Colonic mucosa (tissue), 4 donors: ENCODE data around the gene SSTR3. TPM values are rescaled to one million over a fixed set of nuclear protein-coding genes. Genes with fewer than 3 reads are reported as not detected.

Experiments
- DNase-seq: peaks from one replicate; pipeline ENCODE4 v3.0.0-alpha.2; 2020
- H3K27ac ChIP-seq: fragments of 200-600 bp; one replicate; pipeline ENCODE4 v1.8.0; 2021
- H3K27me3 ChIP-seq: fragments of 200-600 bp; one replicate; pipeline ENCODE4 v1.8.0; 2021
- H3K36me3 ChIP-seq: fragments of 200-600 bp; one replicate; pipeline ENCODE4 v1.8.0; 2021
- H3K4me1 ChIP-seq: fragments of 200-600 bp; one replicate; pipeline ENCODE4 v1.8.0; 2021; ENCODE audit warnings: mild to moderate bottlenecking
- H3K4me3 ChIP-seq: fragments of 200-600 bp; one replicate; pipeline ENCODE4 v1.8.0; 2021
- H3K9ac ChIP-seq, 2 donors: one replicate each; pipeline ENCODE4 v1.7.0; 2013; ENCODE audit warnings: control low read depth in 2 of 2, low read depth in 2 of 2, low read length in 2 of 2
- H3K9me3 ChIP-seq: fragments of 200-600 bp; one replicate; pipeline ENCODE4 v1.8.0; 2021
- intact Hi-C: fragments of 100-400 bp; cut with DNase I; formaldehyde crosslinking; loops from one replicate; pipeline ENCODE4 v1.14.1; 2022
- total RNA-seq, 2 donors: library from RNA; stranded (reverse); fragmentation: NEBNext Ultra II Directional in 1 of 2; extraction: Animal tissue kit (Norgen Biotek cat#: 25700) in 1 of 2; gene quantifications; one replicate each; pipeline ENCODE4 v1.2.1, GENCODE V29; 2021
- TF ChIP-seq, protein P1 (sequence below): fragments of 200-600 bp; IDR thresholded peaks from one replicate; pipeline ENCODE4 v1.8.0; 2022; ENCODE audit warnings: antibody characterized with exemption, mild to moderate bottlenecking
- donor health status: healthy.
- donor health status: DM: no; HTN: no; CAD: no.
- donor health status: DM: no; HTN: no; CAD: no.

The SSTR3 gene
- total RNA-seq, 2 donors from 2014 or later: 0.12 TPM; not detected in 1

GRCh38 chr22:37240240-37240940, 28.1 kb upstream of the SSTR3 start:
- TF ChIP-seq, protein P1, sequence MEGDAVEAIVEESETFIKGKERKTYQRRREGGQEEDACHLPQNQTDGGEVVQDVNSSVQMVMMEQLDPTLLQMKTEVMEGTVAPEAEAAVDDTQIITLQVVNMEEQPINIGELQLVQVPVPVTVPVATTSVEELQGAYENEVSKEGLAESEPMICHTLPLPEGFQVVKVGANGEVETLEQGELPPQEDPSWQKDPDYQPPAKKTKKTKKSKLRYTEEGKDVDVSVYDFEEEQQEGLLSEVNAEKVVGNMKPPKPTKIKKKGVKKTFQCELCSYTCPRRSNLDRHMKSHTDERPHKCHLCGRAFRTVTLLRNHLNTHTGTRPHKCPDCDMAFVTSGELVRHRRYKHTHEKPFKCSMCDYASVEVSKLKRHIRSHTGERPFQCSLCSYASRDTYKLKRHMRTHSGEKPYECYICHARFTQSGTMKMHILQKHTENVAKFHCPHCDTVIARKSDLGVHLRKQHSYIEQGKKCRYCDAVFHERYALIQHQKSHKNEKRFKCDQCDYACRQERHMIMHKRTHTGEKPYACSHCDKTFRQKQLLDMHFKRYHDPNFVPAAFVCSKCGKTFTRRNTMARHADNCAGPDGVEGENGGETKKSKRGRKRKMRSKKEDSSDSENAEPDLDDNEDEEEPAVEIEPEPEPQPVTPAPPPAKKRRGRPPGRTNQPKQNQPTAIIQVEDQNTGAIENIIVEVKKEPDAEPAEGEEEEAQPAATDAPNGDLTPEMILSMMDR: no peak
- no peak overlapping the region for H3K27ac ChIP-seq

GRCh38 chr22:37239336-37240239, 27.3 kb upstream of the SSTR3 start:
- intact Hi-C loops: no loop called here
- Histone ChIP-seq H3K4me1 (no peaks in the 10 kb centered on the region), H3K27ac (no peak overlapping the region), H3K9me3 (no peaks in the 10 kb centered on the region), H3K4me3 (no peak overlapping the region), H3K36me3 (no peaks in the 10 kb centered on the region), H3K27me3 (no peaks in the 10 kb centered on the region), H3K9ac (no peak overlapping the region)
- TF ChIP-seq, protein P1: no peak
- no peak for DNase-seq

More at GRCh38 chr22:37240240-37240940, 28.1 kb upstream of the SSTR3 start:
- H3K9ac ChIP-seq: peak overlapping the region in 1 of 2 donors; percentile 12
- H3K4me1 ChIP-seq: no peaks in the 10 kb centered on the region
- H3K27me3 ChIP-seq: no peaks in the 10 kb centered on the region
- intact Hi-C loops: no loop called here
- no peak overlapping the region for H3K4me3 ChIP-seq
- no peaks in the 10 kb centered on the region for H3K9me3 ChIP-seq
- no peak for DNase-seq
- H3K36me3 ChIP-seq: no peaks in the 10 kb centered on the region

DNA sequence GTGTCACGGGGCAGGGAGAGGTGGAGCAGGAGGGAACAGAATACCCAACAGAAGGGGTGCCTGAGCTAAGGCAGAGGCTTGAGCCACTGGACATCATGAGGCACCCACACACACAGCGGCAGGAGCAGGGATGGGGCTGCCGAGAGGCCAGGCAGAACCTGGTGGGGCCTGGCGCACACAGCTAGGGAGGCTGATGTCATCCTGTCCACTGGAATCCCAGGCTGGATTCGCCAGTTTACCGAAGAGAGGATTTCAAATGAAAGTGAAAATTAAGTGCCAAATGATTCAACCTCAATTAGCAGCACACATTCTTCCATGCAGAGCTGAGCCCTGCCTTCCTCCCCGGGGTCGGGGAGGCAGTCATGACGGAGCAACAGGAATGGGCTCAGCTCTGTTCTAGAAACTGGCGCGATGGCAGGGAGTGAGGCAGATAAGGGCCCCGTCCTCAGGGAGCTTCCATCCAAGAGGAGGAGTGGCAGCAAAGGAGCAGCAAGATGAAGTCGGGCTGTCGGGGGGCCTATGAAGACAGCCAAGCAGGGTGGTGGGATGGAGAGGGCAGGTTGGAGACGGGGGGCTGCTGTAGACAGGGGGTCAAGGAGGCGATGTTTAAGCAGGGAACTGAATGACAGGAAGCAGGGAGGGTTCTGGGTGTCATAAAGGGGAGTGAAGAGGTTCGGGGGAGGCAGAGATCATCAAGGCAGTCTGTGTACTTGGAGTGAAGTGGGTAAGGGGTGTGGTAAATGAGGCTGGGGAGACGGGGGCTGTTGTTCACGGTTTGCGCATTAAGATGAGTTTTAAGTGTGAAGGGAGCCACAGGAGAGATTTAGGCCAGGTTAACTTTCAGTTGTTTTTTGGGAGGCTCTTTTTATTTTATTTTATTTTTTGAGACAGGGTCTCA, 25.3 kb upstream of the SSTR3 start:
- no peak overlapping the region for H3K9ac ChIP-seq
- no peaks in the 10 kb centered on the region for H3K4me1 ChIP-seq
- TF ChIP-seq, protein P1: no peak
- H3K36me3 ChIP-seq: no peaks in the 10 kb centered on the region
- DNase-seq: no peak
- intact Hi-C loops: no loop called here
- no peak overlapping the region for H3K4me3 ChIP-seq
- no peak overlapping the region for H3K27ac ChIP-seq
- H3K27me3 ChIP-seq: no peaks in the 10 kb centered on the region
- H3K9me3 ChIP-seq: no peaks in the 10 kb centered on the region

DNA sequence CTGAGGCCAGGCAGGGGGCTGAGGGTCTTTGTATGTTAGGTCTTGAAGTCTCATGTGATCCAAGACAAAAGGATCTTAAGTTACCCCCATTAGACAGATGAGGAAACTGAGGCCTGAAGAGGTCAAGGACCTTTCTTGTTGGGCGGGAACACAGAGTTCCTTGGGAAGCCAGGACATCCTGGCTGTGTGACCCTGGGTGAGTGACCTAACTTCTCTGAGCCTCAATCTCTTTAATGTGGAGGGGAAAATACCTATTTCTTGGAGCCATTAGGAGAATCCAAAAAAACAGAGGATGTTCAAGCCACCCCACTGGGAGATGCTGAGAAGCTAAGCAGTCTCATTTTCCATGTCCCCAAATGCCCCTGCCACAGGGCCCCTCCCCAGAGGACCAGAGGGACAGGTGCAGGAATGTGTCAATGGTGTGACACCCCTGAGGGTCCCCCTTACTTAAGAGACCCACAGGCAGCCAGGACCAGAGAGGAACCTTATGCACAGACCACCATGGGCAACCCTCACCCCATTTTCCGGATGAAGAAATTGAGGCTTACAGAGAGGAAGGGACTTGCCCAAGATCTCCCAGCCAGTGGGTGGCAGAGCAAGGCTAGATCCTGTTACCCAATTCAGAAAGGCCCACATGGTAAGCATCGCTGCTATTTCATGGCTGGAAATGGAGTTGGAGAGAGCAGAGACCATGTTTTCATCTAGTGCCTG, 23.8 kb upstream of the SSTR3 start:
- no peak for DNase-seq
- H3K9me3 ChIP-seq: no peaks in the 10 kb centered on the region
- intact Hi-C loops: no loop called here
- no peaks in the 10 kb centered on the region for H3K4me1 ChIP-seq
- TF ChIP-seq, protein P1: no peak
- H3K27me3 ChIP-seq: no peaks in the 10 kb centered on the region
- no peaks in the 10 kb centered on the region for H3K36me3 ChIP-seq
- no peak overlapping the region for H3K27ac ChIP-seq
- no peak overlapping the region for H3K9ac ChIP-seq
- H3K4me3 ChIP-seq: no peak overlapping the region
